ENCODE results near the gene OLFM1.
"Not testable (repeated sequence)": the region's sequence is repeated elsewhere in the genome, so short reads cannot be mapped to it uniquely, and the experiment has no call there.

DNA sequence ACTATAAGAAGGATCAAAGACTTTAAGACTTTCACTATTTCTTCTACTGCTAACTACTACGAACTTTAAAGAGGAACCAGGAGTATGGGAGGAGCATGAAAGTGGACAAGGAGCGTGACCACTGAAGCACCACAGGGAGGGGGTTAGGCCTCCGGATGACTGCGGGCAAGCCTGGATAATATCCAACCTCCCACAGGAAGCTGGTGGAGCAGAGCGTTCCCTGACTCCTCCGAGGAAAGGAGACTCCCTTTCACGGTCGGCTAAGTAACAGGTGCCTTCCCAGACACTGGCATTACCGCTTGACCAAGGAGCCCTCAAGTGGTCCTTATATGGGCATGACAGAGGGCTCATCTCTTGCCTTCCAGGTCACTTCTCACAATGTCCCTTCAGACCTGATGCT, 62.4 kb downstream of the OLFM1 start:
- TF ChIP-seq YY1 (IDR thresholded peaks at IDR 0.05; ENCODE audit: insufficient read depth, insufficient read length); ZNF274 (IDR thresholded peaks at IDR 0.05; ENCODE audit: low read depth, low read length): not testable (repeated sequence)

All from NT2/D1 (cell line).